ENCODE results near the gene UMODL1. TPM values are rescaled to one million over a fixed set of nuclear protein-coding genes. Genes with fewer than 3 reads are reported as not detected.

UMODL1 gene
- total RNA-seq, 1 experiment from 2014 or later, result not detected

- Histone ChIP-seq H2AFZ (no peak overlapping the region), H3K4me2 (no peak overlapping the region), H3F3A (ENCODE audit: insufficient read depth, low read depth) (no peaks in the 10 kb centered on the region), H4K20me1 (ENCODE audit: insufficient read depth) (no peaks in the 10 kb centered on the region), H3K9me3 (ENCODE audit: insufficient read depth, low read depth) (no peaks in the 10 kb centered on the region), H3K36me3 (ENCODE audit: low read depth) (no peaks in the 10 kb centered on the region), H3K27ac (no peak overlapping the region), H3K4me1 (replicated peaks; ENCODE audit: insufficient read depth) (no peaks in the 10 kb centered on the region), H3K9me2 (ENCODE audit: insufficient read depth) (no peaks in the 10 kb centered on the region), H3K79me2 (ENCODE audit: low read depth) (no peaks in the 10 kb centered on the region), H3K4me3 (no peak overlapping the region), H3K27me3 (ENCODE audit: insufficient read depth, low read depth) (no peaks in the 10 kb centered on the region)
- intact Hi-C loops (cut with micrococcal nuclease; ENCODE audit: unreplicated experiment), result no loop called here
- CTCF ChIA-PET, result no interaction called here
- DNase-seq, result no peak
- no TSS peak for BruUV-seq (replicated peaks)
- POLR2A ChIA-PET (ENCODE audit: unreplicated experiment), result interaction anchor here (0.6 kb wide), 1 partner anchor 15 kb away, joined by 4 read pairs; no protein-coding TSS in a partner anchor
- TF ChIP-seq, protein P1, sequence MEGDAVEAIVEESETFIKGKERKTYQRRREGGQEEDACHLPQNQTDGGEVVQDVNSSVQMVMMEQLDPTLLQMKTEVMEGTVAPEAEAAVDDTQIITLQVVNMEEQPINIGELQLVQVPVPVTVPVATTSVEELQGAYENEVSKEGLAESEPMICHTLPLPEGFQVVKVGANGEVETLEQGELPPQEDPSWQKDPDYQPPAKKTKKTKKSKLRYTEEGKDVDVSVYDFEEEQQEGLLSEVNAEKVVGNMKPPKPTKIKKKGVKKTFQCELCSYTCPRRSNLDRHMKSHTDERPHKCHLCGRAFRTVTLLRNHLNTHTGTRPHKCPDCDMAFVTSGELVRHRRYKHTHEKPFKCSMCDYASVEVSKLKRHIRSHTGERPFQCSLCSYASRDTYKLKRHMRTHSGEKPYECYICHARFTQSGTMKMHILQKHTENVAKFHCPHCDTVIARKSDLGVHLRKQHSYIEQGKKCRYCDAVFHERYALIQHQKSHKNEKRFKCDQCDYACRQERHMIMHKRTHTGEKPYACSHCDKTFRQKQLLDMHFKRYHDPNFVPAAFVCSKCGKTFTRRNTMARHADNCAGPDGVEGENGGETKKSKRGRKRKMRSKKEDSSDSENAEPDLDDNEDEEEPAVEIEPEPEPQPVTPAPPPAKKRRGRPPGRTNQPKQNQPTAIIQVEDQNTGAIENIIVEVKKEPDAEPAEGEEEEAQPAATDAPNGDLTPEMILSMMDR (conservative IDR thresholded peaks at IDR 0.05), result no peak
- TF ChIP-seq EZH2 (IDR thresholded peaks at IDR 0.05; ENCODE audit: low read depth), result no peak
These were observed 82.0 kb downstream of the UMODL1 start for GRCh38 chr21:42153046-42153686.

- Histone ChIP-seq H3F3A (ENCODE audit: insufficient read depth, low read depth) (no peaks in the 10 kb centered on the region), H3K36me3 (ENCODE audit: low read depth) (no peaks in the 10 kb centered on the region), H3K4me1 (replicated peaks; ENCODE audit: insufficient read depth) (no peaks in the 10 kb centered on the region), H3K27ac (no peak overlapping the region), H3K4me3 (no peak overlapping the region), H3K79me2 (ENCODE audit: low read depth) (no peaks in the 10 kb centered on the region), H3K9me2 (ENCODE audit: insufficient read depth) (no peaks in the 10 kb centered on the region), H3K4me2 (no peak overlapping the region), H4K20me1 (ENCODE audit: insufficient read depth) (no peaks in the 10 kb centered on the region), H2AFZ (no peak overlapping the region), H3K27me3 (ENCODE audit: insufficient read depth, low read depth) (no peaks in the 10 kb centered on the region), H3K9me3 (ENCODE audit: insufficient read depth, low read depth) (no peaks in the 10 kb centered on the region)
- ChIA-PET CTCF (no interaction called here), POLR2A (ENCODE audit: unreplicated experiment) (interaction anchor here (0.6 kb wide), 1 partner anchor 15 kb away, joined by 4 read pairs; no protein-coding TSS in a partner anchor)
- BruUV-seq (replicated peaks), result no TSS peak
- DNase-seq, result no peak
- TF ChIP-seq, protein P1 (conservative IDR thresholded peaks at IDR 0.05), result no peak
- no peak for TF ChIP-seq EZH2 (IDR thresholded peaks at IDR 0.05; ENCODE audit: low read depth)
- intact Hi-C loops (cut with micrococcal nuclease; ENCODE audit: unreplicated experiment), result no loop called here
These were observed 82.6 kb downstream of the UMODL1 start for GRCh38 chr21:42153746-42154145.

DNA sequence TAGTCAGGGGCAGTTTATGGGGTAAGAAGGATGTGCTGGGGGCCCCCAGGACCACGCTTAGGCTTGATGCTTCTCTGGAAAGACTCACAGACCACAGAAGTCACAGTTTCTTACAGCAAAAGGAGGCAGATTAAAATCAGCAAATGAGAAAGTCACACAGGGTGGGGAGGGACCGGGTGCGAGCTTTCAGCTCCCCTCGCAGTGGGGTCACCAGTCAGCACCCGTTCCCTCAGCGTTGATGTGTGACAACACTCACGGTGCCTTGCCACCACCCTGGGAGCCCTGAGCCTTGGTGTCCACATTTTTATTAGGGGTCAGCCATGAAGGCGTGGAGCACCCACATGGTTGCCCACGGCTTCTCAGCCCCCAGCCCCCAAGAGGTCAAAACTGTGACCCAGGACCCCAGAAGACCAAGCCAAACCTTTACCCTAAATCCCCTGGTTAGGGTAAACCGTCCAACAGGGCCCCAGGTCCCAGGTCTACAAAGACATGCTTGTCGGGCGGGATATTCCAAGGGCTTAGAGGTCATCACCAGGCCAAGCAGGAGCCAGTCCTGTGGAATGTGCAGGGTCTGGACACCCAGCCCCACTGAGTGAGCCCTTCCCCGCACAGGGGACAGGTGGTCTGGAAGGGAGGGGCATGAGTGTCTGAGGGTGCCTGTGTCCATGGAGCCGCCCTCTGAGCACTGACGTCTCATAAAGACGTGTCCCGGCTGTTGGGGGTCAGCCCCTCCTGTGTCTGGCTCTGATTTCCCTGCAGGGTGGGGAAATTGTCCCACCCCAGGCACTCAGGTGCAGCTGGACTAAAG is 83.3 kb downstream of the UMODL1 start:
- TF ChIP-seq, protein P1 (conservative IDR thresholded peaks at IDR 0.05), result no peak
- no peak for TF ChIP-seq EZH2 (IDR thresholded peaks at IDR 0.05; ENCODE audit: low read depth)
- Histone ChIP-seq H3K27me3 (ENCODE audit: insufficient read depth, low read depth) (no peaks in the 10 kb centered on the region), H3K27ac (no peak overlapping the region), H3K4me2 (no peak overlapping the region), H3F3A (ENCODE audit: insufficient read depth, low read depth) (no peaks in the 10 kb centered on the region), H3K36me3 (ENCODE audit: low read depth) (no peaks in the 10 kb centered on the region), H4K20me1 (ENCODE audit: insufficient read depth) (no peaks in the 10 kb centered on the region), H3K9me2 (ENCODE audit: insufficient read depth) (no peaks in the 10 kb centered on the region), H3K4me3 (no peak overlapping the region), H3K79me2 (ENCODE audit: low read depth) (no peaks in the 10 kb centered on the region), H3K4me1 (replicated peaks; ENCODE audit: insufficient read depth) (no peaks in the 10 kb centered on the region), H2AFZ (no peak overlapping the region), H3K9me3 (ENCODE audit: insufficient read depth, low read depth) (no peaks in the 10 kb centered on the region)
- intact Hi-C loops (cut with micrococcal nuclease; ENCODE audit: unreplicated experiment), result no loop called here
- BruUV-seq (replicated peaks), result no TSS peak
- DNase-seq, result no peak
- CTCF ChIA-PET, result no interaction called here
- POLR2A ChIA-PET (ENCODE audit: unreplicated experiment), result interaction anchor here (0.6 kb wide), 1 partner anchor 14 kb away, joined by 4 read pairs; no protein-coding TSS in a partner anchor
